H1 (cell line): ENCODE data around the gene PPP1R7. TPM values are rescaled to one million over a fixed set of nuclear protein-coding genes. Genes with fewer than 3 reads are reported as not detected.

ENCODE experiments used
- CTCF ChIA-PET: fragments of 300-600 bp; sonication (Branson Sonifier 250); formaldehyde crosslinking; loops from one replicate; lab custom pipeline; 2021; ENCODE audit not compliant: partially characterized antibody; lab: Charles Lee
- POLR2A ChIA-PET: fragments of 300-600 bp; sonication (Branson Sonifier 250); formaldehyde crosslinking; loops from one replicate; lab custom pipeline; 2021; ENCODE audit warnings: inconsistent platforms; ENCODE audit not compliant: partially characterized antibody; lab: Charles Lee
- DNase-seq, 2 experiments: peaks; one replicate each; pipeline versions ENCODE4 v3.0.0 to v3.0.0-alpha.2; 2010 to 2022; ENCODE audit warnings: low spot score in 2 of 2, low read depth in 1 of 2, mixed read lengths in 1 of 2
- FAIRE-seq: peaks from 2 replicates; lab custom pipeline; 2011; peaks lifted over from hg19 to GRCh38; lab: Jason Lieb, UNC
- H2AFZ ChIP-seq: 2 replicates; pipeline ENCODE4 v1.8.1; 2012; ENCODE audit warnings: low read length, inconsistent platforms
- H2AK5ac ChIP-seq: 2 replicates; pipeline ENCODE4 v1.6.1; 2013; ENCODE audit warnings: low read depth, low read length
- H2BK120ac ChIP-seq: replicated peaks from 2 replicates; pipeline ENCODE3; 2013; ENCODE audit warnings: low read depth, low read length, inconsistent platforms
- H2BK12ac ChIP-seq: 2 replicates; pipeline ENCODE4 v1.6.1; 2013; ENCODE audit warnings: low read depth, low read length
- H2BK15ac ChIP-seq: 2 replicates; pipeline ENCODE4 v1.6.1; 2013; ENCODE audit warnings: low read length
- H2BK20ac ChIP-seq: 2 replicates; pipeline ENCODE4 v1.6.1; 2013; ENCODE audit warnings: low read length
- H2BK5ac ChIP-seq: 2 replicates; pipeline ENCODE4 v1.6.1; 2013; ENCODE audit warnings: low read depth, low read length
- H3K14ac ChIP-seq: 2 replicates; pipeline ENCODE4 v1.6.1; 2013; ENCODE audit warnings: inconsistent platforms; ENCODE audit not compliant: insufficient read length
- H3K18ac ChIP-seq: 2 replicates; pipeline ENCODE4 v1.6.1; 2013; ENCODE audit warnings: low read length; ENCODE audit errors: extremely low read depth
- H3K23ac ChIP-seq: 2 replicates; pipeline ENCODE4 v1.6.1; 2013; ENCODE audit warnings: inconsistent platforms; ENCODE audit not compliant: insufficient read length
- H3K23me2 ChIP-seq: 2 replicates; pipeline ENCODE4 v1.6.1; 2013; ENCODE audit warnings: low read depth, low read length
- H3K27ac ChIP-seq: 2 replicates; pipeline ENCODE4 v1.6.1; 2011; ENCODE audit warnings: low read depth, low read length, inconsistent platforms
- H3K27me3 ChIP-seq, 4 experiments: replicated peaks in 1 of 4; 1 replicate in 1 of 4; 2 replicates in 3 of 4; pipeline versions ENCODE4 v1.6.1 to v1.8.1; 2011 to 2013; ENCODE audit warnings: low read length in 3 of 4, mild to moderate bottlenecking in 3 of 4, inconsistent platforms in 2 of 4, mixed read lengths in 2 of 4, moderate library complexity in 1 of 4; ENCODE audit not compliant: control insufficient read depth in 3 of 4, insufficient read depth in 3 of 4; ENCODE audit errors: extremely low read depth in 1 of 4
- H3K36me3 ChIP-seq, 4 experiments: 2 replicates each; pipeline versions ENCODE4 v1.6.1 to v1.8.1; 2011 to 2013; ENCODE audit warnings: mild to moderate bottlenecking in 4 of 4, low read length in 3 of 4, moderate library complexity in 2 of 4, control low read depth in 1 of 4, inconsistent platforms in 1 of 4; ENCODE audit not compliant: insufficient read depth in 4 of 4, control insufficient read depth in 2 of 4
- H3K4ac ChIP-seq: replicated peaks from 2 replicates; pipeline ENCODE3; 2013; ENCODE audit warnings: low read length, low read depth, mixed read lengths, inconsistent platforms; ENCODE audit not compliant: insufficient read length
- H3K4me1 ChIP-seq, 4 experiments: replicated peaks in 1 of 4; 1 replicate in 1 of 4; 2 replicates in 3 of 4; pipeline versions ENCODE4 v1.6.1 to v1.8.1; 2011 to 2013; ENCODE audit warnings: low read length in 3 of 4, inconsistent platforms in 2 of 4, mixed read lengths in 1 of 4; ENCODE audit not compliant: insufficient read depth in 4 of 4, control insufficient read depth in 3 of 4
- H3K4me2 ChIP-seq, 2 experiments: 2 replicates each; pipeline versions ENCODE4 v1.6.1 to v1.8.1; 2011 to 2013; ENCODE audit warnings: low read depth in 2 of 2, low read length in 2 of 2, control low read depth in 1 of 2, inconsistent platforms in 1 of 2, mild to moderate bottlenecking in 1 of 2; ENCODE audit not compliant: insufficient read depth in 1 of 2
- H3K4me3 ChIP-seq, 4 experiments: fragments of 200-600, 300-600 bp in 1 of 4; sonication (generic), shearing (Covaris generic), sonication (Bioruptor Twin) in 1 of 4; 2 replicates each; pipeline versions ENCODE4 v1.5.1 to v1.8.1; 2011 to 2016; ENCODE audit warnings: low read length in 4 of 4, low read depth in 3 of 4, control low read depth in 2 of 4, inconsistent platforms in 2 of 4, mild to moderate bottlenecking in 2 of 4, mixed read lengths in 1 of 4, moderate library complexity in 1 of 4; ENCODE audit not compliant: insufficient read depth in 2 of 4; ENCODE audit errors: extremely low read depth in 1 of 4
- H3K56ac ChIP-seq: replicated peaks from 2 replicates; pipeline ENCODE3; 2013; ENCODE audit warnings: low read depth, mild to moderate bottlenecking, mixed read lengths, low read length, inconsistent platforms; ENCODE audit not compliant: insufficient read length
- H3K79me1 ChIP-seq: 2 replicates; pipeline ENCODE4 v1.6.1; 2013; ENCODE audit warnings: low read depth, low read length, control low read depth
- H3K79me2 ChIP-seq, 2 experiments: 2 replicates each; pipeline versions ENCODE4 v1.6.1 to v1.8.1; 2012 to 2013; ENCODE audit warnings: low read length in 2 of 2, mild to moderate bottlenecking in 2 of 2, inconsistent platforms in 1 of 2; ENCODE audit not compliant: insufficient read depth in 2 of 2, control insufficient read depth in 1 of 2
- H3K9ac ChIP-seq, 4 experiments: replicated peaks in 1 of 4; 1 replicate in 1 of 4; 2 replicates in 3 of 4; pipeline versions ENCODE4 v1.6.1 to v1.8.1; 2011 to 2013; ENCODE audit warnings: low read depth in 3 of 4, low read length in 3 of 4, control low read depth in 2 of 4, mild to moderate bottlenecking in 2 of 4, moderate library complexity in 2 of 4, inconsistent platforms in 1 of 4; ENCODE audit errors: extremely low read depth in 1 of 4
- H3K9me3 ChIP-seq, 2 experiments: 2 replicates each; pipeline versions ENCODE4 v1.6.1 to v1.8.1; 2012 to 2013; ENCODE audit warnings: mild to moderate bottlenecking in 2 of 2, moderate library complexity in 2 of 2, control low read depth in 1 of 2, inconsistent platforms in 1 of 2, low read depth in 1 of 2, low read length in 1 of 2, mixed read lengths in 1 of 2; ENCODE audit not compliant: insufficient read depth in 2 of 2
- H4K20me1 ChIP-seq, 2 experiments: replicated peaks in 1 of 2; 2 replicates each; pipeline versions ENCODE3 to v1.8.1; 2011 to 2013; ENCODE audit warnings: inconsistent platforms in 2 of 2, low read length in 2 of 2, mild to moderate bottlenecking in 1 of 2; ENCODE audit not compliant: insufficient read depth in 2 of 2, control insufficient read depth in 1 of 2
- H4K5ac ChIP-seq: 2 replicates; pipeline ENCODE4 v1.6.1; 2013; ENCODE audit warnings: low read length, low read depth, mixed read lengths, inconsistent platforms; ENCODE audit not compliant: insufficient read length
- H4K8ac ChIP-seq: 2 replicates; pipeline ENCODE4 v1.8.0; 2013; ENCODE audit warnings: mild to moderate bottlenecking, moderate library complexity, low read length, inconsistent platforms; ENCODE audit not compliant: insufficient read depth; ENCODE audit errors: extremely low read depth
- H4K91ac ChIP-seq: replicated peaks from 2 replicates; pipeline ENCODE3; 2013; ENCODE audit warnings: low read length, mixed read lengths, inconsistent platforms; ENCODE audit not compliant: insufficient read length
- JUND ChIP-seq: IDR thresholded peaks from 2 replicates; pipeline ENCODE4 v1.6.1; 2011; ENCODE audit warnings: mild to moderate bottlenecking, improper control_type of control experiment, low read length
- SRF ChIP-seq: IDR thresholded peaks from 2 replicates; pipeline ENCODE4 v1.6.1; 2011; ENCODE audit warnings: mild to moderate bottlenecking, low read depth, low read length, moderate library complexity
- WGBS, 2 experiments: shearing (Covaris generic) in 1 of 2; methylation state at CpG; one replicate each; pipeline versions ENCODE4 v1.1.6 to v1.1.7; 2013 to 2015; ENCODE audit warnings: low lambda C conversion rate in 2 of 2, mixed read lengths in 2 of 2, inconsistent platforms in 1 of 2, low coverage in 1 of 2, missing lambda C conversion rate in 1 of 2; ENCODE audit not compliant: insufficient replicate concordance in 2 of 2, insufficient coverage in 1 of 2, insufficient read length in 1 of 2; ENCODE audit errors: extremely low coverage in 1 of 2, missing lambda C conversion rate in 1 of 2; 5-methylcytosine and 5-hydroxymethylcytosine counted together
- polyA plus RNA-seq, 7 experiments: library from polyadenylated mRNA; depleted of rRNA in 3 of 7; stranded (reverse) in 5 of 7; unstranded in 2 of 7; fragments of >200 nt in 5 of 7; fragments of 200-250 nt in 2 of 7; gene quantifications; 1 replicate in 5 of 7; 2 replicates in 1 of 7; 4 replicates in 1 of 7; pipeline versions ENCODE4 v1.2.1 to v1.2.3, GENCODE V29; 2011 to 2013; ENCODE audit warnings: missing spikeins in 2 of 7, mixed read lengths in 2 of 7
- total RNA-seq: library from RNA; stranded (reverse); fragmentation: NEBNext Ultra II Directional; extraction: Animal tissue kit (Norgen Biotek cat#: 25700); gene quantifications from 2 replicates; pipeline ENCODE4 v1.2.1, GENCODE V29; 2021

Gene PPP1R7
- total and polyA plus RNA-seq, 2 of the 8 experiments (the other 6 are each of a cell fraction or from before 2014, with no cell fraction given): 22.2 to 64.0 TPM

DNA sequence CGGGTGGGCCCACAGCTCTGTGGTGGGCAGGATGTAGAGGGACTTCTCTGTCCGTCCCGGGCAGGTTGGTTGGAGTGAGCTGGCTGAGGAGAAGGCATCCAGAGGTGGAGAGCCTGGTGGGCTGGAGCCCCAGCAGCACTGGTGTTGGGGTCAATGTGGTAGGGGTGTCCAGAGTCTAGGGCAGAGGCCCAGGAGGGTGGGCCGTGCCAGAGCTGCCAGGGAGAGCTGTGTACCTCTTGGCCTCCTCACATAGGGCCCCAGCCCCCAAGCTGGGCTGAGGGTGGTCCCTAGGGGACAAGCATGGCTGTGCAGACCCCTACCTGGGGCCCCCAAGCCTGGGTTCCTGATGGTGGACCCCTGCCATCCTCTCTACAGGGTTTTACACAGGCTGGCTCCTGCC, 54.2 kb downstream of the PPP1R7 start:
- H3K23me2 ChIP-seq: no peaks in the 10 kb centered on the region
- H2AFZ ChIP-seq: no peak overlapping the region
- H2BK15ac ChIP-seq: no peak overlapping the region
- H2BK120ac ChIP-seq: no peak overlapping the region
- CTCF ChIA-PET: interaction anchor here (0.6 to 1.2 kb wide), 2 partner anchors 17 to 173 kb away, joined by 3 to 5 read pairs; no protein-coding TSS in a partner anchor
- DNase-seq (no peak), FAIRE-seq (no peak)
- no peak overlapping the region for H2BK20ac ChIP-seq
- no peak overlapping the region for H4K91ac ChIP-seq
- TF ChIP-seq SRF (no peak), JUND (no peak)
- peak overlapping the region; percentile 35; the same call in 1 of the 2 replicates for H4K8ac ChIP-seq
- no peak overlapping the region for H4K5ac ChIP-seq
- POLR2A ChIA-PET: no interaction called here
- peaks cover 0 to 1% of the 10 kb centered on the region in 2 experiments for H4K20me1 ChIP-seq
- no peaks in the 10 kb centered on the region for H3K27me3 ChIP-seq
- no peak overlapping the region for H3K4me3 ChIP-seq
- no peak overlapping the region for H3K27ac ChIP-seq
- H3K79me1 ChIP-seq: no peaks in the 10 kb centered on the region
- WGBS, 2 experiments: 92% methylated on average over 4 of the region's 4 CpGs; no CpG with 5 or more reads in 1 of the 2 experiments
- no peak overlapping the region for H3K14ac ChIP-seq
- no peak overlapping the region for H3K23ac ChIP-seq
- no peaks in the 10 kb centered on the region; a peak in 1 of 7 replicates for H3K4me1 ChIP-seq
- no peak overlapping the region for H2AK5ac ChIP-seq
- no peak overlapping the region for H3K9ac ChIP-seq
- H3K4me2 ChIP-seq: no peak overlapping the region
- no peak overlapping the region for H3K18ac ChIP-seq
- no peak overlapping the region for H2BK12ac ChIP-seq
- H3K9me3 ChIP-seq: no peaks in the 10 kb centered on the region
- no peak overlapping the region for H3K56ac ChIP-seq
- H3K79me2 ChIP-seq: no peaks in the 10 kb centered on the region
- no peak overlapping the region for H3K4ac ChIP-seq
- H3K36me3 ChIP-seq: no peaks in the 10 kb centered on the region
- H2BK5ac ChIP-seq: no peak overlapping the region
